Epithelial cell of proximal tubule (primary cell): ENCODE results near the gene SYTL4. TPM values are rescaled to one million over a fixed set of nuclear protein-coding genes. Genes with fewer than 3 reads are reported as not detected.

Experiments
- DNase-seq: peaks from one replicate; pipeline ENCODE4 v3.0.0-alpha.2; 2011; ENCODE audit warnings: low read depth
- H3K4me3 ChIP-seq: 2 replicates; pipeline ENCODE4 v1.5.1; 2011; ENCODE audit warnings: low read depth, mild to moderate bottlenecking, low read length
- total RNA-seq: library from RNA; depleted of rRNA; stranded (reverse); fragments of >200 nt; gene quantifications from 2 replicates; pipeline ENCODE4 v1.2.3, GENCODE V29; 2015
- TF ChIP-seq, protein P1 (sequence below): conservative IDR thresholded peaks from 2 replicates; pipeline ENCODE4 v1.5.1; 2012; ENCODE audit warnings: low read depth, mild to moderate bottlenecking, low read length

The SYTL4 gene
- total RNA-seq, 1 donor from 2014 or later, result 8.0 TPM

- TF ChIP-seq, protein P1, sequence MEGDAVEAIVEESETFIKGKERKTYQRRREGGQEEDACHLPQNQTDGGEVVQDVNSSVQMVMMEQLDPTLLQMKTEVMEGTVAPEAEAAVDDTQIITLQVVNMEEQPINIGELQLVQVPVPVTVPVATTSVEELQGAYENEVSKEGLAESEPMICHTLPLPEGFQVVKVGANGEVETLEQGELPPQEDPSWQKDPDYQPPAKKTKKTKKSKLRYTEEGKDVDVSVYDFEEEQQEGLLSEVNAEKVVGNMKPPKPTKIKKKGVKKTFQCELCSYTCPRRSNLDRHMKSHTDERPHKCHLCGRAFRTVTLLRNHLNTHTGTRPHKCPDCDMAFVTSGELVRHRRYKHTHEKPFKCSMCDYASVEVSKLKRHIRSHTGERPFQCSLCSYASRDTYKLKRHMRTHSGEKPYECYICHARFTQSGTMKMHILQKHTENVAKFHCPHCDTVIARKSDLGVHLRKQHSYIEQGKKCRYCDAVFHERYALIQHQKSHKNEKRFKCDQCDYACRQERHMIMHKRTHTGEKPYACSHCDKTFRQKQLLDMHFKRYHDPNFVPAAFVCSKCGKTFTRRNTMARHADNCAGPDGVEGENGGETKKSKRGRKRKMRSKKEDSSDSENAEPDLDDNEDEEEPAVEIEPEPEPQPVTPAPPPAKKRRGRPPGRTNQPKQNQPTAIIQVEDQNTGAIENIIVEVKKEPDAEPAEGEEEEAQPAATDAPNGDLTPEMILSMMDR, result no peak
- DNase-seq, result no peak
- H3K4me3 ChIP-seq, result no peak overlapping the region
Observed at GRCh38 chrX:100717363-100717762, 14.6 kb downstream of the SYTL4 start.

GRCh38 chrX:100710816-100711215 is 21.1 kb downstream of the SYTL4 start:
- TF ChIP-seq, protein P1, result no peak
- DNase-seq, result no peak
- no peak overlapping the region for H3K4me3 ChIP-seq

DNA sequence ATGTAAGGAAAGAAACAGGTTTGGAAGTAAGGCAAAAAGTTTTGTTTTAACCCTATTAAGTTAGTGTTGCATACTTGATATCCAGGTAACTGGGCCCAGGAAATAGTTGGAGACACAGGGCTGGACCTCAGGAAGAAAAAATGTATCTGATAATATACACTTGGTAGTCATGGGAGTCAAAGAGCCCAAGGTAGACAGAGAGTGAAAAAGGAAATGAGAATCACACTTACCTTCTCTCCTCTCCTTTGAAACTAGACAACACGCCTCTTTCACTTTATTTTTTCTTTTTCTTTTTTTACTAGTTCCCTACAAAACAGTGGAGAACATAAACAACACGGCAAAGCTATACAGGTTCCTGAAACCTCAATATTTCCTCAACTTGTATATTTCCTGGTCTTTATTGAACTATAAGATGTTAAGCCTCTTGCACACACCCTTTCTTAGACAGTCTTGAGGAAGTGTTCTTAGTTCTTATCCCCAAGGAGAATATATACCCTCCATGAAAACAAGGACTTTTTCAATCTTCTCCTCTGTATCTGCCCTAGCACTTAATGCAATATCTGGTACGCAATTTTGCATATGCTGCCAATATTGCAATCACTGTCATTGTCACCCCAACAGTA is 27.2 kb downstream of the SYTL4 start:
- TF ChIP-seq, protein P1, result no peak
- DNase-seq, result no peak
- H3K4me3 ChIP-seq, result no peak overlapping the region

DNA sequence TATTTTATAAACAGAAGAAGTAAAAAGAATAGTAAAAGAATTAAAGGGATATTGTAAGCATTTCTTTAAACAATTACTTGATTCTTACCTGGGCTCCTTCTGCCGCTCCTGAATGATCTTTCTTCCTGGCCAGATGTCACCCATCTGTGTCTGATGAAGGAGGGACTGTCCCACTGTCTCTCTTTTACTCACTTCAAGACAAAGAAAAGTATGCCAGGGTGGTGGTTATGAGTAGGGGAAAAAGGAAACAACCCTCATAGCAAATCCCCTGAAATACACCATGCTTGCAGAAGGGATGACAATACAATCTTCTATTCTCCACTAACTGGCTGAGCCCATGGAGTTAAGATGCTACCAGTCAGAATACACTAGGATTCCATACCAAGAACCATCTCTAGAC is 31.1 kb downstream of the SYTL4 start:
- H3K4me3 ChIP-seq, result no peak overlapping the region
- DNase-seq, result no peak
- TF ChIP-seq, protein P1, result no peak

- H3K4me3 ChIP-seq, result no peak overlapping the region
- DNase-seq, result no peak
- TF ChIP-seq, protein P1, result no peak
Observed at GRCh38 chrX:100698551-100698950, 33.4 kb downstream of the SYTL4 start.

DNA sequence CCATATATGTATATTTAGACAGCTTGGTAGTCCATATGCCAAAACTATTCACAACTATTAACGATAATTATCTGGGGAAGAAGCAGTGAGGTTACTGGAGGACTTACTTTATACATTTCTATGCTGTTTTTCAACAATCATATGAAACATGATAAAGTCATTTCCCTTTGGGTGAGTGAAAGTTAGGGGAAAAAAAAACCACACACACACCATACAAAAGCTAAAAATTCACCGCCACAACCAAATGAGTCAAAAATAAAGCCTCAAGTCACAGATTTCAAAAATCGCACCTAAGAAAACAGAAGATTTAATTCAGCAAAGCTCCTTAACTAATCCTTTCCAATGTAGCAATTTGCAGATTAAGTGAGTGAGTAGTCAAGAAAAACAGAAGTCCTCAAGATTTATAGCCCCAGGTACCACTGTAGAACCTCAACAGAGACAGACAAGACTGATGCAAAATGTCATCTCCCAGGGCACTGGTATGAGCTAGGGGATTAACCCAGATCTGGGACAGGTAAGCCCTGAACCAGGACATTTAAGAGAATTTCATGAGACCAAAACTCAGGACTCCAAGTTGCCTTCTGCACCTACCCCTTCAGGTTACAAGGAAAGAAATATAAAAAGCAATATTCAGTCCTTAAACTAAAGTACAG is 35.1 kb downstream of the SYTL4 start:
- TF ChIP-seq, protein P1, result no peak
- no peak overlapping the region for H3K4me3 ChIP-seq
- no peak for DNase-seq

GRCh38 chrX:100695991-100696390 is 35.9 kb downstream of the SYTL4 start:
- H3K4me3 ChIP-seq, result no peak overlapping the region
- no peak for DNase-seq
- TF ChIP-seq, protein P1, result no peak
